Stimulated activated naive CD4-positive, alpha-beta T cell (primary cell): Measurements from ENCODE around the gene PPIE.

ENCODE experiments used
- DNase-seq, 6 experiments: peaks; one replicate each; lab custom pipeline; 2025; lab: John Stamatoyannopoulos, UW

PPIE gene

GRCh38 chr1:39805385-39805784, 66.7 kb downstream of the PPIE start:
- DNase-seq, result no peak

GRCh38 chr1:39808784-39809517, 70.3 kb downstream of the PPIE start:
- DNase-seq, result no peak

GRCh38 chr1:39812913-39813312, 74.2 kb downstream of the PPIE start:
- no peak for DNase-seq
